Nephron progenitor cell (in vitro differentiated cells): ENCODE measurements around the gene MBD2.

Experiments used
- DNase-seq: peaks from one replicate; pipeline ENCODE4 v3.0.0; 2021
- H3K27ac Mint-ChIP-seq: 2 replicates; pipeline ENCODE4 v1.8.0; 2021; ENCODE audit warnings: mild to moderate bottlenecking, moderate library complexity, mixed read lengths
- H3K27me3 Mint-ChIP-seq: 2 replicates; pipeline ENCODE4 v1.8.0; 2021; ENCODE audit warnings: mild to moderate bottlenecking, low read depth, mixed read lengths; ENCODE audit not compliant: poor library complexity
- H3K36me3 Mint-ChIP-seq: 2 replicates; pipeline ENCODE4 v1.8.0; 2021; ENCODE audit warnings: low read depth, mixed read lengths
- H3K4me1 Mint-ChIP-seq: 2 replicates; pipeline ENCODE4 v1.8.0; 2021; ENCODE audit warnings: mixed read lengths
- H3K4me3 Mint-ChIP-seq: 2 replicates; pipeline ENCODE4 v1.8.0; 2021; ENCODE audit warnings: mild to moderate bottlenecking, moderate library complexity, mixed read lengths
- H3K9me3 Mint-ChIP-seq: 2 replicates; pipeline ENCODE4 v1.8.0; 2021; ENCODE audit warnings: mild to moderate bottlenecking, moderate library complexity, mixed read lengths
- TF ChIP-seq, protein P1 (sequence below): fragments of 200-600 bp; sonication (generic); IDR thresholded peaks from 2 replicates; pipeline ENCODE4 v1.5.0; 2021; ENCODE audit warnings: antibody characterized with exemption

The MBD2 gene

DNA sequence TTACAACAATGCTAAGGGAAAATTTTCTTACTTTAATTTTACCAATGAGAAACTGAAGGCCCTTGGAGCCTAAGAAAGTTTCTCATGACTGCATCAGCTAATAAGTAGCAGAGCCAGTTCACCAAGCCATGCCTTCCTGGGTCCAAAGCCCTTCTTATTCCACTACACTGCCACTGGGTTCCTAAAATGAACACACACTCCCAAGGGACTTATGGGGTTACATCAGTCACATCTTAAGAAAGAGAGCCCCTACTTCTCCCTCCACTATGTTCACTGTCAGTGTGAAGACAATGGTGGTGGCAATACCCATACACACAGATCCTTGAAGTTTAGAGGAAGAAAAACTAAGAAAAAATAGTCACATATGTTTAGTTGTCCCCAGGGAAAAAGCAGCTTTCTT lies 20.6 kb downstream of the MBD2 start:
- TF ChIP-seq, protein P1, sequence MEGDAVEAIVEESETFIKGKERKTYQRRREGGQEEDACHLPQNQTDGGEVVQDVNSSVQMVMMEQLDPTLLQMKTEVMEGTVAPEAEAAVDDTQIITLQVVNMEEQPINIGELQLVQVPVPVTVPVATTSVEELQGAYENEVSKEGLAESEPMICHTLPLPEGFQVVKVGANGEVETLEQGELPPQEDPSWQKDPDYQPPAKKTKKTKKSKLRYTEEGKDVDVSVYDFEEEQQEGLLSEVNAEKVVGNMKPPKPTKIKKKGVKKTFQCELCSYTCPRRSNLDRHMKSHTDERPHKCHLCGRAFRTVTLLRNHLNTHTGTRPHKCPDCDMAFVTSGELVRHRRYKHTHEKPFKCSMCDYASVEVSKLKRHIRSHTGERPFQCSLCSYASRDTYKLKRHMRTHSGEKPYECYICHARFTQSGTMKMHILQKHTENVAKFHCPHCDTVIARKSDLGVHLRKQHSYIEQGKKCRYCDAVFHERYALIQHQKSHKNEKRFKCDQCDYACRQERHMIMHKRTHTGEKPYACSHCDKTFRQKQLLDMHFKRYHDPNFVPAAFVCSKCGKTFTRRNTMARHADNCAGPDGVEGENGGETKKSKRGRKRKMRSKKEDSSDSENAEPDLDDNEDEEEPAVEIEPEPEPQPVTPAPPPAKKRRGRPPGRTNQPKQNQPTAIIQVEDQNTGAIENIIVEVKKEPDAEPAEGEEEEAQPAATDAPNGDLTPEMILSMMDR = no peak
- peak overlapping the region; percentile 77 for H3K27ac Mint-ChIP-seq
- H3K27me3 Mint-ChIP-seq = no peaks in the 10 kb centered on the region
- no peaks in the 10 kb centered on the region for H3K9me3 Mint-ChIP-seq
- H3K4me3 Mint-ChIP-seq = no peak overlapping the region
- DNase-seq = no peak
- peaks cover 23% of the 10 kb centered on the region for H3K4me1 Mint-ChIP-seq
- H3K36me3 Mint-ChIP-seq = peaks cover 66% of the 10 kb centered on the region

DNA sequence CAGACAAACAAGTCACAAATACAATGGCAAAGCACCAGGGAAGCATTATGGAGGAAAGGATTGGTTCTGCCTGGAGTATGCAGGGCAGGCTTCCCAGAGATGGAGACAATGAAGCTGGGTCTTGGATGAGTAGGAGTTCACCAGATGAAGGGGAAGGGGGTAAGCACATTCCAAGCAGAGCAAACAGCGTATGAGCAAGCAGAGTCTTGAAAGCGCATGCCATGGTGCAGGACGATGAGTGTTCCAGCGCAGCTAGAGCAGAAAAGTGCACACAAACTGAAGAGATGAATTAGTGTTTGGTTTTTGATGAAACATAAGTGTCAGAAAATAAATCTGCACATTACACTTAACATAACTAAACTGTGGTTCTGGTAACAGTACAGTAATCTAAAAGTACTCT lies 21.6 kb downstream of the MBD2 start:
- TF ChIP-seq, protein P1 = no peak
- no peak overlapping the region for H3K4me3 Mint-ChIP-seq
- DNase-seq = no peak
- H3K4me1 Mint-ChIP-seq = peaks cover 23% of the 10 kb centered on the region
- H3K36me3 Mint-ChIP-seq = peaks cover 58% of the 10 kb centered on the region
- no peak overlapping the region for H3K27ac Mint-ChIP-seq
- no peaks in the 10 kb centered on the region for H3K27me3 Mint-ChIP-seq
- no peaks in the 10 kb centered on the region for H3K9me3 Mint-ChIP-seq

- Mint-ChIP-seq H3K9me3 (no peaks in the 10 kb centered on the region), H3K4me1 (no peaks in the 10 kb centered on the region), H3K36me3 (peaks cover 33% of the 10 kb centered on the region), H3K27ac (no peak overlapping the region), H3K27me3 (no peaks in the 10 kb centered on the region), H3K4me3 (no peak overlapping the region)
- no peak for DNase-seq
- TF ChIP-seq, protein P1 = no peak
Observed at GRCh38 chr18:54197747-54198411, 26.6 kb downstream of the MBD2 start.

GRCh38 chr18:54193786-54194185 lies 30.7 kb downstream of the MBD2 start:
- Mint-ChIP-seq H3K9me3 (no peaks in the 10 kb centered on the region), H3K27ac (no peak overlapping the region), H3K36me3 (no peaks in the 10 kb centered on the region), H3K27me3 (peaks cover 7% of the 10 kb centered on the region), H3K4me3 (no peak overlapping the region), H3K4me1 (no peaks in the 10 kb centered on the region)
- DNase-seq = no peak
- TF ChIP-seq, protein P1 = no peak

GRCh38 chr18:54192900-54193299 lies 31.6 kb downstream of the MBD2 start:
- Mint-ChIP-seq H3K4me1 (no peaks in the 10 kb centered on the region), H3K9me3 (no peaks in the 10 kb centered on the region), H3K27ac (no peak overlapping the region), H3K36me3 (no peaks in the 10 kb centered on the region), H3K27me3 (peaks cover 7% of the 10 kb centered on the region), H3K4me3 (no peak overlapping the region)
- DNase-seq = no peak
- TF ChIP-seq, protein P1 = no peak

DNA sequence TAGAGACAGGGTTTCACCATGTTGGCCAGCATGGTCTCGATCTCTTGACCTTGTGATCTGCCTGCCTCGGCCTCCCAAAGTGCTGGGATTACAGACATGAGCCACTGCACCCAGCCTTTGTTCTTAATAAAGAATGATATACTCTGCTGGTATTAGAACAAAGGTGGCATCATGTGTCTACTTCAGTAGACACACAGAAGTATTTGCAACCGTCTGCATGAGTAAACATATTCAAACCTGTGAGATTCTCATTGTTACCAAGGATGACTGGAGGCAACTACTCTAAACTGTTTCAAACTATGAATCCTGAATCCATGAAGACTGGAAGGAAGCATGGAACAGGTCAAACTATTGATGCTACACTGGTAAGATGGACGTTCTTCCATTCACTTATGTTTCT lies 32.1 kb downstream of the MBD2 start:
- Mint-ChIP-seq H3K9me3 (no peaks in the 10 kb centered on the region), H3K36me3 (no peaks in the 10 kb centered on the region), H3K27ac (peak overlapping the region; percentile 14)

More for the DNA sequence above, 32.1 kb downstream of the MBD2 start:
- peaks cover 7% of the 10 kb centered on the region for H3K27me3 Mint-ChIP-seq
- H3K4me1 Mint-ChIP-seq = no peaks in the 10 kb centered on the region
- TF ChIP-seq, protein P1 = no peak
- no peak for DNase-seq
- H3K4me3 Mint-ChIP-seq = no peak overlapping the region
